Globus pallidus (tissue), 1 donor: ENCODE data around the gene PPP4R4.

Source experiments
- DNase-seq: peaks from one replicate; pipeline ENCODE4 v3.0.0-alpha.2; 2015; ENCODE audit warnings: low spot score

The PPP4R4 gene

GRCh38 chr14:94173885-94174603, at the start of gene PPP4R4:
PPP4R4 (plus strand) TSS chr14:94174322; CDS start chr14:94174466, 144 bp downstream.
- DNase-seq, result peak; percentile 83

DNA sequence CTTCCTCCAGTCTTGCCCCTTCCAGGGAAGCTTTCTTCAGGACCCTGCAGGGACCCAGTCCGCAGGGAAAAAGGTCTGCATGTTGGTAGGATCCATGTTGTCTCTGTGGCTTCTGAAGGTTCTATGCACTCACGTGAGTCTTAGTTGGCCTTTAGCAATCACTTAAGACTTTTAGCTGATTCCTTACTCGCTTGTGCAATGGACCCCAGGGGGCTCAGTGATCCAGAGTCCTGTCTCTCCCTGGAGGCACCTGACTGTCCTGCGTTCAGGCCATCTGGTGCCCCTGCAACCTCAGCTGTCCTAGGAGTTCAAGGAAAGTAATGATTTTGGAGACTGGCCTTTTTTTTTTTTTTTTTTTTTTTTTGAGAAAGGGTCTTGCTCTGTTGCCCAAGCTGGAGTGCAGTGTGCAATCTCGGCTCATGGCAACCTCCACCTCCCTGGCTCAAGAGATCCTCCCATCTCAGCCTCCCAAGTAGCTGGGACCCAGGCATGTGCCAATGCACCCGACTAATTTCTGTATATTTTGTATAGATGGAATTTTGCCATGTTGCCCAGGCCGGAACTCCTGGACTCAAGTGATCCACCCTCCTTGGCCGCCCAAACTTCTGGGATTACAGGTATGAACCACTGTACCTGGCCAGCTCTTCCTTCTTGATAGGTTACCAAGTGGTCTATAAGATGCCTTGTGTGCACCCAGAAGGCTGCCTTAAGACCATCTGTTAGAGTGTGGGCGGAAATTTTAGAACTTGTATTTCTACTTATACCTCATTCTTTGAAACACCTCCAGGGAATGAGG, 49.3 kb upstream of the PPP4R4 start:
- DNase-seq, result no peak

GRCh38 chr14:94125659-94126418, 48.3 kb upstream of the PPP4R4 start:
- no peak for DNase-seq

GRCh38 chr14:94126419-94126677, 47.8 kb upstream of the PPP4R4 start:
- no peak for DNase-seq

GRCh38 chr14:94126800-94127199, 47.3 kb upstream of the PPP4R4 start:
- DNase-seq, result no peak

GRCh38 chr14:94127330-94127729, 46.8 kb upstream of the PPP4R4 start:
- no peak for DNase-seq

GRCh38 chr14:94128216-94128839, 45.8 kb upstream of the PPP4R4 start:
- no peak for DNase-seq

DNA sequence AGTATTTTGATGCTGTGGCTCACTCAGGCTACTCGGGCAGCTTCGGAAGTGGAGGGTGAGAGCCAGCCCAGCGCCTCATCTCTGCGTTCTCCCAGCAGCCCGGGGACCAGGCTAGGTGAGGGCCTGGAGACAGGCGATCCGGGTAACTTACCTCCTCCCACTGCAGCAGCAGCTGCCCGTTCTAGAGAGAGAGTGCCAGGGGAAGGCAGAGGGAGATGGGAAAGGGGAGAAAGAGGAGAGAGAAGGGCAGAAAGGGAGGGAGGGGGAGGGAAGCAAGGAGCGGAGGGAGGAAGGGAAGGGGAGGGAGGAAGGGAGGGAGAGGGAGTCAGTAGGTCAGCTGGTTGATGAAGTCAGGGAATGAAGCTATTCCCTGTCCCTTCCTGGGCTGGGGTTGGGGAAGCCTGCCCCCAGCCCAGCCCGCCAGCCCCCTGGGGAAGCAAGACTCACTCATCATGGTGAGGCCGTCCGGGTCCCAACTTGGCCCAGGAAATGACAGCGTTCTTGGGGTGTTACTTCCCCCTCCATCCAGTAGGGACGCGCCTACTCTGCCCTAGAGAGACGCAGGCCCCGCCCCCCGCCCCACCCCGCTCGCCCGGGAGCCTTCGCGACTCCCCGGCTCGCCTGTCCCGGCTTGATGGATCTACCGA, 44.9 kb upstream of the PPP4R4 start, which contains the start of gene IFI27L2:
TSS of gene IFI27L2 (minus strand) at position 494 of the 647 bp plus-strand sequence. CDS start at position 454, 40 bp downstream.
- peak; percentile 91 for DNase-seq

DNA sequence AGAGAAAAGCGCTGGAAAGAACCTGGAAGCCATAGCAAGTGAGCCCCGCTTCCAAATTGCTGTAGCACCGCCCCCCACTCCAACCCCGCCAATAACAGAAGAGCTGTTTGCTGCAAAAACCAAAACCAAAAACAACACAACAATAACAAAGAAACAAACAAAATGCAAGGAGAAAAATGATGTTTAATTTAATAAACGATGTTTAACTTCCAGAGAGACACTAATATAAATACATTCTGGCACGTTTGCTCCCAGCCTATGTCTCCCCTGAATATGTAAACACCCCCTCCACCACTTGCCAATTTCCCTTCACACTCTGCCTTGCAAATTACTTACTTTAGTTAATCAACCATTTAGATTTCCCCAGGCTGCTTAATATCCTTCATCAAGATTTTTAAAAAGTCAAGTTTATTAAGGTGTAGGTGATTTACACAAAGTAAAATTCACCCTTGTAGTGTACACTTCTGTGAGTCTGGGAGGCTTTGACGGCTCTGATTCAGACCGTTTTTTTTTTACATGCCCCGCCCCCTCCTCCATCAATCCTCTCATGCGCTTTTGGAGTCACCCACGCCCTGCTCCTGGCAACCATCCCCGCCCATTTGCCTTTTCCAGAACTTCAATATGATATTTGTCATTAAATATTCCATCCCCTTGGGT, 44.2 kb upstream of the PPP4R4 start:
- peak; percentile 70 for DNase-seq

DNA sequence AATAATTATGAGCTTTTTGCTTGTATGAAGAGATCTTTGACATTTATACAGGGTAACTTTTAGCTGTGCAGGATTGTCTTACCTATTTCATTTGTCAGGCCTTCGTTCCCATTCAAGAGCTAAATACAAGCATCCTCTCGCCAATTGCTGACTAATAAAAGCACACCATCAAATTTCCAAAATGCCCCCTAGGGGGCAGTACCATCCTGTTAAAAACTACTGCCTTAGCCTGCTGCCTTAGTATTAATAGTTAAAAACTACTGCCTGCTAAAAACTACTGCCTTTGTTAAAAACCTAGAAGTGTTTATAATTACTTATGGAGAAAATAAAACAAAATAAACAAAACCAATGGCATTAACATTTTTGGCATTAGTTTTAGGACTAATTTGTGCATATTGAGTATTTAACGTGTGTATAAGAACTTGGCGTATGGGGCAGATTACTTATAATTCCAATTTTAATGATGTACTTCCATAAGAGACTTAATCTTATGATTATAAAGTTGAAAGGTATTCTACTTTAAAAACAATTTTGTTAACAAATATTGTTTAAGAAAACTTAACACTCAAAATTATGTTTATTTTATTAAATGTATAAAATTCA, 41.7 kb upstream of the PPP4R4 start:
- peak; percentile 83 for DNase-seq

- no peak for DNase-seq
Measured at GRCh38 chr14:94135476-94135875, 38.6 kb upstream of the PPP4R4 start.

- DNase-seq, result peak; percentile 82
Measured at GRCh38 chr14:94136575-94137331, 37.4 kb upstream of the PPP4R4 start.

- DNase-seq, result no peak
Measured at GRCh38 chr14:94138251-94138650, 35.9 kb upstream of the PPP4R4 start.

DNA sequence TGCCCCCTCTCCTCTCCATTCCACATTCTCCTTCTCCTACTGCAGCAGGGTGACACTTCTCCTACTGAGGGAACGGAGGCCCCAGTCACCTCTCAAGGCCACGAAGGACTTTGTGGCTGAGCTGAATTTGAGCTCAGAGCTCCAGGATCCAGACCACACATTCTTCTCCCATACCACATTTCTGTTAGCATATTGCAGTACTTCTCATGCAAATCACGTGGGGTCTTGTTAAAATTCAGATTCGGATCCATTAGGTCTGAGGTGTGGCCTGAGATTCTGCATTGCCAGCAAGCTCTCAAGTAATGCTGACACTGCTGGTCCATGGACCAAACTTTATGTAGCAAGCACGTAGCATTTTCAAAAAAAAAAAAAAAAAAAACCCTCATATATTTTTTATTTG, 35.1 kb upstream of the PPP4R4 start:
- no peak for DNase-seq

GRCh38 chr14:94139421-94139820, 34.7 kb upstream of the PPP4R4 start:
- DNase-seq, result no peak

GRCh38 chr14:94142247-94142646, 31.9 kb upstream of the PPP4R4 start:
- DNase-seq, result no peak

DNA sequence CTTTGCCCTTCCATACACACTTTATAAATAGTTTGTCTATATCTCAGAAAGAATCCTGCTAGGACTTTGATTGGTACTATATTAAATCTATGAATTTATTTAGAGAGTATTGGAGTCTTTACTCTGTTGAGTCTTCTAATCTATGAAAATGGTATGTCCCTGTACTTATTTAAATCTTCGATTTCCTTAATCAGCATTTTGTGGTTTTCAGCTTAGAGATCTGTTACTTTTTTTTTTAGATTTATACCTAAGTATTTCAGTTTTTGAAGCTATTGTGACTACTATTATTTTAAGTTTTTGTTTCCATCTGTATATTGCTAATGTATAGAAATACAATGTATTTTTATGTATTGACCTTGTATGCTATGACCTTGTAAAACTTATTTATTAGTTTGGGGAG, 31.3 kb upstream of the PPP4R4 start:
- no peak for DNase-seq

DNA sequence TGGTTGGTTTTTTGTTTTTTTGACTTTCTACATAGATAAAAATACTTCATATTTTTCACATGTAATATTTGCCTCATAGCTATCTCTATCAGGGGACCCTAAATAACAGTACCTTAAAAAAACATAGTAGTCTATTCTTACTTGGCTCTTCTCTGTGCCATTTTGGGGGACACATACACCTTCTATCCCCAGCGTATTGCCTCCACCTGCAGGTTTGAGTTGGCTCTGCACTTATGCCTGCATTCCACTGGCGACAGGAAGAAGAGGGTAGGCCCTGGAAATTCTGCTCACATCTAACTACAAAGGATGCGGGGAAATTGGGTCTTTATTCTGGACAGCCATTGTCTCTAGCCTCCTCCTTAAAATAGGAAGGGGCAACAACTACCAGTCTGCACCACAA, 30.9 kb upstream of the PPP4R4 start:
- DNase-seq, result no peak

- DNase-seq, result no peak
Measured at GRCh38 chr14:94143711-94144110, 30.4 kb upstream of the PPP4R4 start.

GRCh38 chr14:94144765-94145164, 29.4 kb upstream of the PPP4R4 start:
- no peak for DNase-seq
